ENCODE data around the gene LRRC28.

GRCh38 chr15:99426431-99427105, 175.3 kb downstream of the LRRC28 start:
- TF ChIP-seq POLR2AphosphoS5 (IDR thresholded peaks at IDR 0.05; ENCODE audit: low read depth, low read length) (no peak), POLR2A (IDR thresholded peaks at IDR 0.05; ENCODE audit: low read depth, low read length) (no peak)
